Kidney glomerular epithelial cell (primary cell): Measurements from ENCODE around the gene RAB3C.
"Not testable (repeated sequence)": the region's sequence is repeated elsewhere in the genome, so short reads cannot be mapped to it uniquely, and the experiment has no call there.

Source experiments
- DNase-seq: peaks from one replicate; lab custom pipeline; 2025; lab: John Stamatoyannopoulos, UW

The RAB3C gene

DNA sequence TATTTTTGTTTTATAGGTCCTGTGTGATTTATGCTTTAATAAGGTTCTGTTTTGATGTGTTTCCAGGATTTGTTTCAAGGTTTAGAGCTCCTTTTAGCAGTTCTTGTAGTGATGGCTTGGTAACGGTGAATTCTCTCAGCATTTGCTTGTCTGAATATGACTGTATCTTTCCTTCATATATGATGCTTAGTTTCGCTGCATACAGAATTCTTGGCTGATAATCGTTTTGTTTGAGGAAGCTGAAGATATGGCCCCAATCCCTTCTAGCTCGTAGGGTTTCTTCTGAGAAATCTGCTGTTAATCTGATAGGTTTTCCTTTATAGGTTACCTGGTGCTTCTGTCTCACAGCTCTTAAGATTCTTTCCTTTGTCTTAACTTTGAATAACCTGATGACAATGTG, 20.0 kb downstream of the RAB3C start:
- not testable (repeated sequence) for DNase-seq

- DNase-seq, result no peak
These were observed 23.2 kb downstream of the RAB3C start for GRCh38 chr5:58606064-58606463.

GRCh38 chr5:58615972-58616371, 33.1 kb downstream of the RAB3C start:
- DNase-seq, result no peak

GRCh38 chr5:58617241-58617640, 34.4 kb downstream of the RAB3C start:
- DNase-seq, result no peak

DNA sequence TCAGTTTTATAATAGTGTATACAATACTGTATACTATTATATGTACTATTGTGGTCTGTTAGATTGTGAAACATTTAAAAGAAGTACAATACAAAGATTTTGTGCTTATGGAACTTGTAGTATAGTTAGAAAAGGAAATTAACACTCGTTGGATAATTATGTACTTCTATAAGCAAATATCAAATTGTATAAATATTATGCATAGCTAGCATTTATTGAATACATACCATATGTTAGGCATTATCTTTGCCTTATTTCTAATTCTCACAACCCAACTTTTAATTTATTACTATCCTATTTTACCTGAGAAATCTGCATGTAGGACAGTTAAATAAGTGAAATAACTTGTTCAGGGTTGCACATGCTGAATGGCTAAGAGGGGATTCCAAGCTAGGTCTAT, 37.5 kb downstream of the RAB3C start:
- DNase-seq, result no peak

- DNase-seq, result no peak
These were observed 40.3 kb downstream of the RAB3C start for GRCh38 chr5:58622936-58623871.

DNA sequence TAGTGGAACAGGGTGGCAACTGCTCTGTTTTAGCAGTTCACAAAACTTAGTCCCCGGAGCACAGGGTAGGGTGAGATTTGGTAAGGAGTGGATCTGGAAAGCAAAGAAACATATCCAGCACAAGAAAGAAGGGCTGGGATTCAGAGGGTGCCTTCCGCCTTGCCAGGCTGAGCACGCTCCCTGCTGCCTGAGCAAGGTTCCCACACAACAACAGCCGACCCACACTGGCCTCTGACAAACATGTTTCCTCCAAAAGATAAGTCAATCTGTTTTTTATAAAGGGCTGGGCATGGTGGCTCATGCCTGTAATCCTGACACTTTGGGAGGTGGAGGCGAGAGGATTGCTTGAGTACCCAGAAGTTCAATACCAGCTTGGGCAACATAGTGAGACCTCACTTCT, 45.8 kb downstream of the RAB3C start:
- DNase-seq, result no peak

DNA sequence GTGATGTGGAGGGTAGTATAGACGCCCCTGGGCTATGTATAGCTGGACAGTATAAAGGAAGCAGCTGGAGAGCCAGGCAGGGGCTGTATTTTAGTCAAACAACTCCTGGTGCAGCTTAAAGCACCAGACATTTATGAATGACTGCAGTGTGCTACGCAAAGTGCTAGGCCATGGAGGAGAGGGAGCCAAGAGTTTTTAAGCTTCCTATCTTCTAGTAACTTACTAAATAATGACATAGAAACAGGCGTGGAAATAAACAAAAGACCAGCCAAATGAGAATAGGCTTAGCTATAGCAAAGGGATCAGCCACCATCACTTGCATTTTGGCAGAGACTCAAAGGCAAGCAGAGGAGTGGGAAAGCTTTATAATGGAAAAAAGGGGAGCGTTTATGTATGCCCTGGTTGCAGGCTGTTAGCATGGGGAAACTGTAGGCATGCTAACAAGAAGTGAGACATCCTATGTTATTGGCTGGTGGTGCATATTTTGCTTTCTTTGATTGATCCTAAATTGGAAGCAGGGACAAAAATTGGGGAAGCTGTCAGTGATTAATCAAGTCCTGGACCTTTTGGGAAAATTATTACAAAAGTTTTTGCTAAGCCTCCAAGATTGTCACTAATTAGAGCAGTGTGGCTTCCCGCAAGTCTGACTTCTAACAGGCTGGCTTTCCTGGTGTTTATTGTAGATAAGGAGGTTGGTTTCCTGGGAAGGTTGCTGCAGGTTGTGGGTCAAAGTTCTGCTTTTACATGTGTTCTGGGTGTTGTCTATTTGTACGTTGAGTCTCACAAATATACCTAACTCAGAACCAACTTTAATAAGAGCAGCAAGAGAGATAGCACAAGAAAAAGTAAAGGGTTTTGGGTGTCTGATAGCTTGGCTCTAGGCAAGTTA, 46.6 kb downstream of the RAB3C start:
- no peak for DNase-seq

DNA sequence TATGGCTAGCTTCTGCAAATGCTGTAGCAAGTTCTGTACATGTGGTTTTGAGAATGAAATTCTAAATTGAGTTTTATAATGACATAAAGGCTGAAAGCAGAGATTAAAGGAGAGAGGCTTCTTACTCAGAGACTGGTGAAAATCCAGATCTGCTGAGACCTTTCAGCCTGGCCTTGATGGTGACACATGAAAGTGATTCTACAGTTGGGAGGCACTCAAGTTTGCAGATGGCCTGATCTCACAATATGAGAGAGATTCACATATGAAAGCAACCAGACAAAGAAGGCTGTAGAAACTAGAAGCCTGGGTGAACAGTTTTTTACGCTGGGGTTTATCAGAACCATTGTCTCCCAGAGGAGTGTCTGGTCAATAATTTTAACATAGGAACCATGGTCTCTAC, 49.0 kb downstream of the RAB3C start:
- no peak for DNase-seq

- DNase-seq, result no peak
These were observed 52.5 kb downstream of the RAB3C start for GRCh38 chr5:58635416-58635815.

DNA sequence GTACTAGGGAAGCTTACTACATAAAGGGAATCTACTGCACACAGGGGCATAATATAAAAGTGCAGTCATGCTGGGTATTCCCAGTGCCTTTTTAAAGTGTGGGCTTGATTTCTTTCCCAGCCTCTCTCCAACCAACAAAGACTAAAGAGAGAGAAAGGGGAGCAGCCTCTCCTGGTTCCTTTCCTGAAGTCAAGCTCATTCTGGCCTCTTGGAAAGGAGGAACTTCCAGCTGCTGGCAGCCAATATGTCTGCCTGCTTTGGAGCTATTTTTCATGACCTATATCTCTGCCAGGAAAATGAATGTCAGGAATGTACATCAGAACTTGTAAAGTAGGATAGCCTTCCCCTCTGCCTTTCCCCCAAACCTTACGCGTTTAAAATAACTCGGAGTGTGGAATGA, 57.1 kb downstream of the RAB3C start:
- DNase-seq, result no peak

DNA sequence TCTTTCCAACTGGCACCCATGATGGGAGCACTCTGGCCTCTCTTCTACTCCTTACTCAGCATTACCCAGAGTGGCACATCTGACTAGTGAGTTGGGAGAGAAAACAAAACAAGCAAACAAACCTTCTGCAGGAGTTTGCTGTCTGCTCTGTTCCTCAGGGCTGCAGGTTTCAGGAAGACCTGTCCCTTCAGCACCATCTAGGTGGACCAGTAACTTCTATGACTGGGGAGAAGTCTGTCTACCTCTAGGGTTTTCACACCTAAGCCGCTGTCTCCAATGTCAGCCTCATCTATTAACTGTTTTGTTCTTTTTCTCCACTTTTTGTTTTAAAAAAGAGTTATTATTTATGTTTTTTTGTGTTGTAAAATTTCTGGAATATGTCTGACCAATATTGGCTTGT, 58.7 kb downstream of the RAB3C start:
- no peak for DNase-seq

DNA sequence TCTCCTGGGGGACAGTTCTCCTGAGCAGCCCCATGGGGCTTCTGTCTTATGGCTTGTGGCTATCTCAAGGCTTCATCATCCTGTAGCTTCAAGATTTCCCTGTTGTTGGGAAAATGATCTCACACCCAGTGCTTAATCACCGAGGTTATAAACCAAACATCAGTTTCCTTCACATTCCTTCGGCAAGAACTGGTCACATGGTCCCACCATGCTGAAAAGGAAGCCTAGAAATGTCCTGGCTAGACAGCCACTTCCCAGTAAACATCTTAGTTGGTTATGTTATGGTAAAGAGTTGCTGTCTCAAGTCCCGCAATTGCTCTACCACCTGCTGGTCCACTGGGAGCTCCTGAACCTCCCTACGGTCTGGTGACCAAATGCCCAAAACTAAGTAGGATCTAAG, 66.0 kb downstream of the RAB3C start:
- no peak for DNase-seq

DNA sequence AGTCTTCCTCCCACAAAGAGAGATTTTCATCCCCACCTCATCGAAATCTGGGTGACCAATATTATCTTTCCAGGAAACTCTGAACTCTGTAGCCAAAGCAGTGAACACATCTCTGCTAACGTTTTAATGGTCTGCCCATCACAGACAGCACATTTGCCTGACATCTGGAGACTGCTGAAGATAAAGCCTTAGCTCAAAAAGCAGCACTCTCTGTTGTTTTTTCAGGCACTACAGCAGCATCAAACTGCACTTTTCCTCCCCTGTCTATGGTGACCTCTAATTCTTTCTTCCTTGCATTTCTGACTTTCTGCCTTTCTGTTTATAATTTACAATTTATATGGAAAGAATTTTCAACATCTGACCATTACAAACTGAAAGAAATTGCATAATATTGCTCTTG, 66.8 kb downstream of the RAB3C start:
- DNase-seq, result no peak

DNA sequence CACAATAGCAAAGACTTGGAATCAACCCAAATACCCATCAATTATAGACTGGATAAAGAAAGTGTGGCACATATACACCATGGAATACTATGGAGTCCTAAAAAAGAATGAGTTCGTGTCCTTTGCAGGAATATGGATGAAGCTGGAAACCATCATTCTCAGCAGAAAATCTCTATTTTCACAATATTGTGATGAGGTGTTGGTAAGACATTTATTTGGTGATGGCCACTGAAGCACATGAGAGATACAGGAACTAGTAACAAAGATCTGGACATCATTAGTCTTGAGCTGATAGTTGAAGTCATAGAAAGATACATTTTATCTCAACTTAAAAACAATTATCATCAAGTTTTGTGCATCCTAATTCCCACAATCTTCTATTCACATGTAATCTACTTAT, 70.6 kb downstream of the RAB3C start:
- DNase-seq, result no peak

- DNase-seq, result no peak
These were observed 83.3 kb downstream of the RAB3C start for GRCh38 chr5:58666141-58666540.

DNA sequence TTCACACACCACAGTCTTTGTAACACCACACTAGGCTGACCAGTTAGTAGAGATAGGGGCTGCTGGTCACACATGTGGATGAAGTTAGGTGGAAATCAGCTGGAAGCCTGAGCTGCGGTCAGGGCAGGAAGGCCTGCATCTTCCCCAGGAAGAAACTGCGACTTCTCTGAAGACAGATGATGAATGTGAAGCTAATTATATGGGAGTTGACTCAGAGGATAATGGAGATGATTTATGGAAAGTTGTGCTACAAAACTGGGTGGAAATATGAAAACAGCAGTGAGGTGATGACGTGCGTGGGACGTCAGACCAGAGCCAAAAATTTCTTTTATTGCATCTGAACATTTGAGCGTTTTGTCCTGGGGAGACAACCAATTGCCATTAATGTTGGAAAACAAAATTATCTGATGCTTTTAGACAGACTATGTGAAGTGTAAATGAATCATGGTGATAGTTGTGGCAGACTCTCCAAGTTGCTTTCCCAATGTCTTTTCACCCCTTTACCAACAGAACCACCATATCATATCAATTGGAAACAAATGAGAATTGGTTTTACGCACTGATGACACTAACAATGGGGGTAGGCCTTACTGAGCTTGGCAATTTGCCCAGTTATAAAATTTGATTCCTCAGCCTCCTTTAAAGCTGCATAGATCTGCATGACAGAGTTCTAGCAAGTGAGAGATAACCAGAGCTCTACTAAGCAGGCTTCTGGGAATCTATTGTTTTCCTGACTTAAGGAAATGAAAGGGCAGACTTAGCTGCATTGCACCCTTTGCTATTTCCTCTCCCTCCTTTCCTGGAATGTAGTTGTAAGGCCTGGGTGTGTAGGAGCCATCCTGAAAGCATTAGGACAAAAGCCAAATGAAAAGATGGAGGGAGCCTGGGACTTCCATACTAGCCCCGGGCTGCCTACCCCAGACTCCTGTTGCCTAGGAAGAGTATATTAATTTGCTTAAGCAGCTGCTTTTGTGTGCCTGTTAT, 84.0 kb downstream of the RAB3C start:
- DNase-seq, result no peak

GRCh38 chr5:58670582-58670981, 87.7 kb downstream of the RAB3C start:
- no peak for DNase-seq

GRCh38 chr5:58671155-58671554, 88.3 kb downstream of the RAB3C start:
- no peak for DNase-seq

GRCh38 chr5:58672521-58672920, 89.6 kb downstream of the RAB3C start:
- no peak for DNase-seq

- DNase-seq, result no peak
These were observed 91.2 kb downstream of the RAB3C start for GRCh38 chr5:58674070-58674469.

- no peak for DNase-seq
These were observed 91.8 kb downstream of the RAB3C start for GRCh38 chr5:58674711-58675110.
